GM23338 (cell line): ENCODE measurements around the gene DOCK11. TPM values are rescaled to one million over a fixed set of nuclear protein-coding genes. Genes with fewer than 3 reads are reported as not detected.
"Not testable (repeated sequence)": the region's sequence is repeated elsewhere in the genome, so short reads cannot be mapped to it uniquely, and the experiment has no call there.

Experiments used
- ATAC-seq: fragments of 200-7000 bp; cut with Tn5 transposase; 3 replicates; pipeline ENCODE4 v1.9.1; 2020
- DNase-seq: peaks from one replicate; pipeline ENCODE4 v3.0.0-alpha.2; 2015; ENCODE audit warnings: low spot score
- H2AFZ ChIP-seq: fragments of 200-600 bp; sonication (generic); 2 replicates; pipeline ENCODE4 v1.8.0; 2016; ENCODE audit warnings: antibody characterized with exemption, mild to moderate bottlenecking, moderate library complexity
- H3F3A ChIP-seq: fragments of 200-600 bp; sonication (generic); replicated peaks from 2 replicates; pipeline ENCODE4 v1.8.0; 2017; ENCODE audit warnings: antibody characterized with exemption, mixed run types, low read depth
- H3K27ac ChIP-seq: fragments of 200-600 bp; sonication (generic); 2 replicates; pipeline ENCODE4 v1.6.1; 2016; ENCODE audit warnings: low read depth
- H3K27me3 ChIP-seq: fragments of 200-600 bp; sonication (generic); 2 replicates; pipeline ENCODE4 v1.8.0; 2016; ENCODE audit warnings: mild to moderate bottlenecking, mixed run types, moderate library complexity; ENCODE audit not compliant: insufficient read depth
- H3K36me3 ChIP-seq: fragments of 200-600 bp; sonication (generic); 2 replicates; pipeline ENCODE4 v1.8.0; 2016; ENCODE audit warnings: mild to moderate bottlenecking; ENCODE audit not compliant: insufficient read depth
- H3K4me1 ChIP-seq: fragments of 200-600 bp; sonication (generic); 2 replicates; pipeline ENCODE4 v1.8.0; 2016; ENCODE audit warnings: mild to moderate bottlenecking, moderate library complexity; ENCODE audit not compliant: insufficient read depth
- H3K4me2 ChIP-seq: fragments of 200-600 bp; sonication (generic); 2 replicates; pipeline ENCODE4 v1.7.1; 2017; ENCODE audit warnings: mixed run types
- H3K4me3 ChIP-seq: fragments of 200-600 bp; sonication (generic); 2 replicates; pipeline ENCODE4 v1.6.1; 2016; ENCODE audit warnings: mixed run types
- H3K79me2 ChIP-seq: fragments of 200-600 bp; sonication (generic); replicated peaks from 2 replicates; pipeline ENCODE4 v1.8.0; 2017; ENCODE audit warnings: mild to moderate bottlenecking; ENCODE audit not compliant: insufficient read depth
- H3K9me2 ChIP-seq: fragments of 200-600 bp; sonication (generic); 2 replicates; pipeline ENCODE4 v1.8.0; 2017; ENCODE audit not compliant: insufficient read depth
- H4K20me1 ChIP-seq: fragments of 200-600 bp; sonication (generic); replicated peaks from 2 replicates; pipeline ENCODE4 v1.8.0; 2017; ENCODE audit warnings: mild to moderate bottlenecking; ENCODE audit not compliant: insufficient read depth
- H3K27ac Mint-ChIP-seq: 2 replicates; pipeline ENCODE4 v1.8.0; 2020; ENCODE audit warnings: inconsistent platforms, mild to moderate bottlenecking, moderate library complexity, mixed read lengths
- H3K27me3 Mint-ChIP-seq: 3 replicates; pipeline ENCODE4 v1.8.0; 2022; ENCODE audit warnings: low read depth, mild to moderate bottlenecking, moderate library complexity, mixed read lengths, inconsistent platforms; ENCODE audit not compliant: insufficient read depth, poor library complexity
- H3K36me3 Mint-ChIP-seq: 3 replicates; pipeline ENCODE4 v1.8.0; 2021; ENCODE audit warnings: low read depth, mild to moderate bottlenecking, inconsistent platforms, moderate library complexity, mixed read lengths
- H3K4me1 Mint-ChIP-seq: 3 replicates; pipeline ENCODE4 v1.8.0; 2020; ENCODE audit warnings: mild to moderate bottlenecking, inconsistent platforms, mixed read lengths
- H3K4me3 Mint-ChIP-seq: 3 replicates; pipeline ENCODE4 v1.8.0; 2021; ENCODE audit warnings: moderate library complexity, mild to moderate bottlenecking, inconsistent platforms, mixed read lengths
- H3K9me3 Mint-ChIP-seq: 3 replicates; pipeline ENCODE4 v1.8.0; 2020; ENCODE audit warnings: moderate library complexity, mild to moderate bottlenecking, inconsistent platforms, mixed read lengths
- CREB1 ChIP-seq: fragments of 250-450 bp; sonication (Bioruptor Pico); IDR thresholded peaks from 2 replicates; pipeline ENCODE4 v1.5.0; 2020; ENCODE audit warnings: low read depth, mild to moderate bottlenecking, moderate library complexity
- EZH2 ChIP-seq: fragments of 200-600 bp; sonication (generic); IDR thresholded peaks from one replicate; pipeline ENCODE4 v1.8.0; 2017; ENCODE audit warnings: antibody characterized with exemption, mild to moderate bottlenecking, low read depth; ENCODE audit not compliant: unreplicated experiment
- EZH2phosphoT487 ChIP-seq: fragments of 200-600 bp; sonication (generic); IDR thresholded peaks from one replicate; pipeline ENCODE4 v1.8.1; 2018; ENCODE audit warnings: antibody characterized with exemption; ENCODE audit not compliant: unreplicated experiment
- NANOG ChIP-seq: IDR thresholded peaks from 2 replicates; pipeline ENCODE4 v1.6.1; 2016; ENCODE audit warnings: antibody characterized with exemption, borderline replicate concordance
- STAT1 ChIP-seq: IDR thresholded peaks from one replicate; pipeline ENCODE4 v1.6.1; 2016; ENCODE audit warnings: antibody characterized with exemption; ENCODE audit not compliant: unreplicated experiment
- ZNF331 ChIP-seq: fragments of 250-450 bp; sonication (Bioruptor Pico); IDR thresholded peaks from 2 replicates; pipeline ENCODE4 v1.5.0; 2020; ENCODE audit warnings: low read depth, mild to moderate bottlenecking, moderate library complexity
- polyA plus RNA-seq: library from polyadenylated mRNA; unstranded; fragments of >200 nt; fragmentation: Nextera tagmentation; extraction: Ambion mirVana; gene quantifications from 2 replicates; pipeline ENCODE4 v1.2.1, GENCODE V29; 2016
- total RNA-seq: library from RNA; depleted of rRNA; stranded (reverse); fragments of >200 nt; shearing (Covaris generic); gene quantifications from 2 replicates; pipeline ENCODE4 v1.2.3, GENCODE V29; 2014
- TF ChIP-seq, protein P1 (sequence below), 2 experiments: fragments of 200-600 bp in 1 of 2; sonication (generic) in 1 of 2; conservative IDR thresholded peaks; 2 replicates each; pipeline versions ENCODE4 v1.5.1 to v1.6.1; 2016 to 2017; ENCODE audit warnings: antibody characterized with exemption in 2 of 2, low read depth in 2 of 2, mild to moderate bottlenecking in 2 of 2, moderate library complexity in 1 of 2
- TF ChIP-seq, protein P2 (sequence below): IDR thresholded peaks from one replicate; pipeline ENCODE4 v1.6.1; 2018; ENCODE audit warnings: antibody characterized with exemption; ENCODE audit not compliant: unreplicated experiment

Gene DOCK11
- total and polyA plus RNA-seq, 2 experiments from 2014 or later: 6.0 to 12.3 TPM

DNA sequence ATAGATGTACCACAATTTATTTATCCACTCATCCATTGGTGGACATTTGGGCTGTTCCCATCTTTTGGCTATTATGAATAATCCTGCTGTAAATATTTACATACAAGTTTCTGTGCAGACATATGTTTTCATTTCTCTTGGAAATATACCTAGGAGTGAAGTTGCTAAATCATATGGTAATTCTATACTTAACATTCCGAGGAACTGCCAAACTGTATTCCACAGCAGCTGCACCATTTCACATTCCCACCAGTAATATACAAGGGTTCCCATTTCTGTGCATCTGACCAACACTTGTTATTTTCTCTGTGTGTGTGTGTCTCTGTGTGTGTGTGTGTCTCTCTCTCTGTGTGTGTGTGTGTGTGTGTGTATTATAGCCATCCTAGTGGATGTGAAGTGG lies 15.4 kb upstream of the DOCK11 start:
- H3K27ac Mint-ChIP-seq: no peak overlapping the region
- Histone ChIP-seq H3K27me3 (no peaks in the 10 kb centered on the region), H3K4me2 (no peak overlapping the region), H2AFZ (no peak overlapping the region), H4K20me1 (no peaks in the 10 kb centered on the region), H3K27ac (no peak overlapping the region), H3F3A (no peaks in the 10 kb centered on the region), H3K36me3 (no peaks in the 10 kb centered on the region), H3K4me3 (no peak overlapping the region), H3K79me2 (no peaks in the 10 kb centered on the region), H3K4me1 (no peaks in the 10 kb centered on the region), H3K9me2 (no peaks in the 10 kb centered on the region)
- no peak overlapping the region for H3K4me3 Mint-ChIP-seq
- H3K9me3 Mint-ChIP-seq: no peaks in the 10 kb centered on the region
- no peaks in the 10 kb centered on the region for H3K36me3 Mint-ChIP-seq
- no peak for ATAC-seq
- no peaks in the 10 kb centered on the region for H3K27me3 Mint-ChIP-seq
- DNase-seq: no peak
- TF ChIP-seq NANOG: no peak
- TF ChIP-seq CREB1 (CRISPR knock-in tag): no peak
- TF ChIP-seq ZNF331 (CRISPR knock-in tag): no peak
- TF ChIP-seq, protein P1, sequence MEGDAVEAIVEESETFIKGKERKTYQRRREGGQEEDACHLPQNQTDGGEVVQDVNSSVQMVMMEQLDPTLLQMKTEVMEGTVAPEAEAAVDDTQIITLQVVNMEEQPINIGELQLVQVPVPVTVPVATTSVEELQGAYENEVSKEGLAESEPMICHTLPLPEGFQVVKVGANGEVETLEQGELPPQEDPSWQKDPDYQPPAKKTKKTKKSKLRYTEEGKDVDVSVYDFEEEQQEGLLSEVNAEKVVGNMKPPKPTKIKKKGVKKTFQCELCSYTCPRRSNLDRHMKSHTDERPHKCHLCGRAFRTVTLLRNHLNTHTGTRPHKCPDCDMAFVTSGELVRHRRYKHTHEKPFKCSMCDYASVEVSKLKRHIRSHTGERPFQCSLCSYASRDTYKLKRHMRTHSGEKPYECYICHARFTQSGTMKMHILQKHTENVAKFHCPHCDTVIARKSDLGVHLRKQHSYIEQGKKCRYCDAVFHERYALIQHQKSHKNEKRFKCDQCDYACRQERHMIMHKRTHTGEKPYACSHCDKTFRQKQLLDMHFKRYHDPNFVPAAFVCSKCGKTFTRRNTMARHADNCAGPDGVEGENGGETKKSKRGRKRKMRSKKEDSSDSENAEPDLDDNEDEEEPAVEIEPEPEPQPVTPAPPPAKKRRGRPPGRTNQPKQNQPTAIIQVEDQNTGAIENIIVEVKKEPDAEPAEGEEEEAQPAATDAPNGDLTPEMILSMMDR (conservative IDR thresholded peaks at IDR 0.05; ENCODE audit: low read depth in 2 of 2): no peak
- no peak for TF ChIP-seq STAT1
- TF ChIP-seq EZH2: no peak
- TF ChIP-seq, protein P2, sequence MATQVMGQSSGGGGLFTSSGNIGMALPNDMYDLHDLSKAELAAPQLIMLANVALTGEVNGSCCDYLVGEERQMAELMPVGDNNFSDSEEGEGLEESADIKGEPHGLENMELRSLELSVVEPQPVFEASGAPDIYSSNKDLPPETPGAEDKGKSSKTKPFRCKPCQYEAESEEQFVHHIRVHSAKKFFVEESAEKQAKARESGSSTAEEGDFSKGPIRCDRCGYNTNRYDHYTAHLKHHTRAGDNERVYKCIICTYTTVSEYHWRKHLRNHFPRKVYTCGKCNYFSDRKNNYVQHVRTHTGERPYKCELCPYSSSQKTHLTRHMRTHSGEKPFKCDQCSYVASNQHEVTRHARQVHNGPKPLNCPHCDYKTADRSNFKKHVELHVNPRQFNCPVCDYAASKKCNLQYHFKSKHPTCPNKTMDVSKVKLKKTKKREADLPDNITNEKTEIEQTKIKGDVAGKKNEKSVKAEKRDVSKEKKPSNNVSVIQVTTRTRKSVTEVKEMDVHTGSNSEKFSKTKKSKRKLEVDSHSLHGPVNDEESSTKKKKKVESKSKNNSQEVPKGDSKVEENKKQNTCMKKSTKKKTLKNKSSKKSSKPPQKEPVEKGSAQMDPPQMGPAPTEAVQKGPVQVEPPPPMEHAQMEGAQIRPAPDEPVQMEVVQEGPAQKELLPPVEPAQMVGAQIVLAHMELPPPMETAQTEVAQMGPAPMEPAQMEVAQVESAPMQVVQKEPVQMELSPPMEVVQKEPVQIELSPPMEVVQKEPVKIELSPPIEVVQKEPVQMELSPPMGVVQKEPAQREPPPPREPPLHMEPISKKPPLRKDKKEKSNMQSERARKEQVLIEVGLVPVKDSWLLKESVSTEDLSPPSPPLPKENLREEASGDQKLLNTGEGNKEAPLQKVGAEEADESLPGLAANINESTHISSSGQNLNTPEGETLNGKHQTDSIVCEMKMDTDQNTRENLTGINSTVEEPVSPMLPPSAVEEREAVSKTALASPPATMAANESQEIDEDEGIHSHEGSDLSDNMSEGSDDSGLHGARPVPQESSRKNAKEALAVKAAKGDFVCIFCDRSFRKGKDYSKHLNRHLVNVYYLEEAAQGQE: no peak
- TF ChIP-seq EZH2phosphoT487: no peak
- H3K4me1 Mint-ChIP-seq: no peaks in the 10 kb centered on the region

DNA sequence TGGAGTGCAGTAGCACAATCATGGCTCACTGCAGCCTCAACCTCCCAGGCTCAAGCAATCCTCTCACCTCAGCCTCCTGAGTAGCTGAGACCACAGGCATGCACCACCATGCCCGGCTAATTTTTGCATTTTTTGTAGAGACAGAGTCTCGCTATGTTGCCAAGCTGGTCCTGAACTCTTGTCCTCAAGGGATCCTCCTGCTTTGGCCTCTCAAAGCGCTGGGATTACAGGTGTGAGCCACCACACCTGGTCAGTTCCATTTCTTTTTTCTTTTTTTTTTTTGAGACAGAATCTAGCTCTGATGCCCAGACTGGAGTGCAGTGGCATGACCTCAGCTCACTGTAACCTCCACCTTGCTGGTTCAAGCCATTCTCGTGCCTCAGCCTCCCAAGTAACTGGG lies 13.2 kb upstream of the DOCK11 start:
- H3K36me3 Mint-ChIP-seq: not testable (repeated sequence)

More for the DNA sequence above, 13.2 kb upstream of the DOCK11 start:
- H2AFZ ChIP-seq, H3K27ac ChIP-seq, H3K4me1 Mint-ChIP-seq, H3K4me3 ChIP-seq, H3F3A ChIP-seq, H4K20me1 ChIP-seq, H3K27me3 ChIP-seq, H3K9me3 Mint-ChIP-seq, DNase-seq, H3K79me2 ChIP-seq, H3K4me1 ChIP-seq, H3K27ac Mint-ChIP-seq, H3K4me3 Mint-ChIP-seq, H3K27me3 Mint-ChIP-seq, ATAC-seq, H3K36me3 ChIP-seq, H3K9me2 ChIP-seq, H3K4me2 ChIP-seq: not testable (repeated sequence)
